Measurements from ENCODE around the gene HCRT.
"Not testable (repeated sequence)": the region's sequence is repeated elsewhere in the genome, so short reads cannot be mapped to it uniquely, and the experiment has no call there.

Gene HCRT

DNA sequence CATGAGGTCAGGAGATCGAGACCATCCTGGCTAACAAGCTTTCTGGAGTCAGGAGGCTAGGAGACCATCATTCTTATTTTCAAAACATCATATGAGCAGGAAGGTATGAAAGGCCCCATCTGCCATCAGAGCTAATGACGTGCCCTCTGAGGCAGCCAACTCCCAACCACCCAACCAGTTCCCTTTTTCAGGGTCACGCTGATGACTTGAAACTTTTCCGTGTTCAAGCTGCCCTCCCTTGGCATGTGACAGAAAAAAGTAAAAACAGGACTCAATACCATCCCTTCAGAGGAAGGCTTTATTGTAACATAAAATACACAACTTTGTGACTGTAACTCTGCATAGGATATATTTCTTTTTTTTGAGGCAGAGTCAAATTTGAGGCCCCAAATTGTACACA lies 13.6 kb upstream of the HCRT start:
- DNase-seq (ENCODE audit: low read depth in 2 of 3, low spot score in 2 of 3), result no peak

DNA sequence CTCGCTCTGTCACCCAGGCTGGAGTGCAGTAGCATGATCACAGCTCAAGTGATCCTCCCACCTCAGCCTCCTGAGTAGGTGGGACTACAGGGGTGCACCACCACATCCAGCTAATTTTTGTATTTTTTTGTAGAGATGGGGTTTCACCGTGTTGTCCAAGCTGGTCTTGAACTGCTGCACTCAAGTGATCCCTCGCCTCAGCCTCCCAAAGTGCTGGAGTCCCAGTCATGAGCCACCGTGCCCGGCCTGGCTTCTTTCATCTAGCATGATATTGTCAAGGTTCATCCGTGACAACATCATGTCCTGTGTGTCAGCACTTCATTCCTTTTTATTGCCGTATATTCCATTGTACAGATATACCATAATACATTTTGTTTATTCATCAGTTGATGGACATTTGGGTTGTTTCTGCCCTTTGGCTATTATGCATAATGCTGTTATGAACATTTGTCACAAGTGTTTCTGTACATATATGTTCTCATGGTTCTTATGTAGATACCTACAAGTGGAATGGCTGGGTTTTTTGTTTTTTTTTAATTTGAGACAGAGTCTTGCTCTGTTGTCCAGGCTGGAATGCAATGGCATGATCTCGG lies 12.4 kb upstream of the HCRT start:
- no peak for DNase-seq (ENCODE audit: low read depth in 2 of 3, low spot score in 2 of 3)

DNA sequence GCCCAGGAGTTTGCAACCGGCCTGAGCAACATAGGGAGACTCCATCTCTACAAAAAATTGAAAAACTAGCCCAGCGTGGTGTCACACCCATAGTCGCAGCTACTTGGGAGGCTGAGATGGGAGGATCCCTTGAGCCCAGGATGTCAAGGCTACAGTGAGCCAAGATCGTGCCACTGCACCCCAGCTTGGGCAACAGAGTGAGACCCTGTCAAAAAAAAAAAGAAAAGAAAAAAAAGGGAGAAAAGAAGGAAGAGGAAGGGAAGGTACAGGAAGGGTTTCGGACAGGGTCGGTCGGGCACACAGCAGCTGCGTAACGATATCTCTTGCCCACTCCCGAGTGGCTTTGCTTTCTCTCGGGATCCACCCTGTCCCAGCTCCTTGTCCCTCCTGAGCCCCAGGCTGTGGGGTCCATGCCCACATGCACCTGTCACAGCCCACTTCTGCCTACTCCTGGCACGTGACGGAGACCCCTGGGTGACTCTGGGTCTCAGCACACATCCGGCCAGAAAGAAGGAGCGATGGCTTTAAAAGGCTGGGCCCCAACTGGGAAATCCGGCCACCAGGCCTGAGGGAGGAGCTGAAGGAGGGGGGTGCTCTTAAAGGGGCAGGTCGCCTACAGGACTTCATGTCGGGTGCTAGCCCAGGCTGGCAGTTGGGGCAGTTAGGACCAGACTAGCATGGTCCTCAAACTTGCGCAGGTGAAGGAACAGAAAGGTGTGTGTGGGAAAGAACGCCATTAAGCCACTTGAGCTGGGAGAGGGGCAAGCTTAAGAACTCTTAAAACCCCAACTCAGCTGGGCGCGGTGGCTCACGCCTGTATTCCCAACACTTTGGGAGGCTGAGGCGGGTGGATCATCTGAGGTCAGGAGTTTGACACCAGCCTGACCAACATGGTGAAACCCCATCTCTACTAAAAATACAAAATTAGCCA lies 9.0 kb upstream of the HCRT start, which contains the start of gene GHDC:
TSS of gene GHDC (minus strand) at position 526 of the 931 bp plus-strand sequence. CDS start 913 bp downstream, outside the sequence.
- DNase-seq (ENCODE audit: low read depth in 2 of 3, low spot score in 2 of 3), result peak in 2 of 3 experiments; percentile 46 to 54

DNA sequence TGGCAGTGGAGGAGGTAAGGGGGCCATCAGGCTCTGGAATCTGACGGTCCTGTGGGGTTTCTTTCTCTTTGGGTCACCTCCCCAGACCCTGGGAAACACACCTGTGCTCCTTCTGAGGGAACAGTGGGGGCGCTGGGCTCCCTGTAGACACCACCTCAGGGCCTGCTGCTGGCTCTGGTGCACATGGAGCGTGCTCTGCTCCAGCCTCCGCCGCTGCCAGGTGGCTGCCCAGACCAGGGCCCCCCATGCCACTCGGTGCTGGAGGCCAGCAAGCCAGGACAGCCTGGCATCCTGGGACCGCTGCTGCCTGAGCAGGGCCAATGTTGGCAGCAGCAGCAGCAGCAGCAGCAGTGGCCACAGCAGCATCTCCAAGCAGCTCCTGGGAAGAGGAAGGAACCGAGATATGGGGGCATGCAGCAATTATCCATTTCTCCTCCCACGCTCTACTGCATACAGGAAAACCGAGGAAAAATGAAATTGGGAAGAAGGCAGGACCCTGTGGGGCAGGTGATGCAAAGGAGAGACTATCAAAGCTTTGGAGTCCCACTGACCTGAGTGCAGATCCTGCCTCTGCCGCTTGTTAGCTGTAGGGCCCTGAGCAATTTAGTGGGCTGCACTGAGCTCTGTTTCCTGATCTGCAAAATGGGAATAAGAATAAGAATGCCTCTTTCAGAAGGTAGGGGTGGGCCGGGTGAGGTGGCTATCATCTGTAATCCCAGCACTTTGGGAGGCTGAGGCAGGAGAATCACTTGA lies 8.1 kb upstream of the HCRT start:
- DNase-seq (ENCODE audit: low read depth in 2 of 3, low spot score in 2 of 3), result no peak

DNA sequence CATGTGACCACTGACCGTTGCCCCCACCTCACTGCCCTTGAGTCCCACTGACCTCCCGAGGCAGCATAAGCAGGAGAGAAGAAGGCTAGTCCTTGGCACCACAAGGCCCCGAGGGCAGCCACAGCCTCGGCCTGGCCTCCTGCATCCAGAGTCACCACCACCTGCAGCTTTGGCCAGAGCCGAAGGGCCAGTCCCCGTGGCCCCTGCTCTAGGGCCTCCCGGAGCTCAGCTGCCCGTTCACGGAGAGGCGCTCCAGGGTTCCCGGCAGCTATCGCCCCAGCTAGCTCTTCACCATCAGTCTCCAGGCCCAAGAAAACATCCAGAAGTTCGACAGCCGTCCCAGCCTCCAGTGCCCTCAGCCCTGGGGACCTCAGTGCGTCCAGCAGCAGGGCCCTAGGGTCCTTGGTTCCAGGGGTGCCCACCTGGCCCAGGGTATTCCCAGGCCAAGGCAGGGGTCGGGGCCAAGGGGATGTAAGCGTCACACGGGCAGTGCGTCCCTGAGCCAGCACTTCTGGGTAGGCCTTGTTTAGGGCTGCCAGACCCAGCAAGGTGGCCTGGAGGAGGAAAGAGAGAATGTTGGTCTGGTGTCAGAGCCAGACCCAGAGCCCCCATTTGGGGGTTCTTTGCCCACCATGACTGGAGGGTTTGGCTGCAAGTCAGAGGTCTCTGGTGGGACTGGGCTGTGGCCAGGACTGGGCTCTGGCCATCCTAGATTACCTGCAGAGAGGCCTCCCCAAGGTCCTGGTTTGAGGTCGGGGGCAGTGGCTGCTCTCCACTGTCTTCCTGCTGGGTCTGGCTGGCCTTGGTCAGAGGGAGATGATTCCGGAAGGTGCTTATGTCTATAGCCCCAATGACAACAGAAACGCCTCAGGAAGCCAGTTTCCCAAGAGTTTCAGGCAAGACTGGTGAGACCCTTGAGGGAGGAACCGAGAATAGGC lies 7.2 kb upstream of the HCRT start:
- DNase-seq (ENCODE audit: low read depth in 2 of 3, low spot score in 2 of 3), result no peak

DNA sequence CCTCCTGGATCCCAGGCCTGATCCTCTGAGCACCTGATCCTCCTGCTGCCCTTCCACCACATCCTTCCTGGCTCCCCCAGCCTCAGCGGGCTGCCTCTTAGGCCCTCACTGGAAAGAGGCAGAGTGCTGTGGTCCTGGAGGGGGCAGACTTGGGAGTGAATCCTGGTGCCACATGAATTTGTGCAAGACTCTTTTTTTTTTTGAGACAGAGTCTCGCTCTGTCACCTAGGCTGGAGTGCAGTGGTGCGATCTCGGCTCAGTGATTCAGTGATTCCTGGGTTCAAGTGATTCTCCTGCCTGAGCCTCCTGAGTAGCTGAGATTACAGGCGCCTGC lies 6.0 kb upstream of the HCRT start:
- no peak for DNase-seq (ENCODE audit: low read depth in 2 of 3, low spot score in 2 of 3)

DNA sequence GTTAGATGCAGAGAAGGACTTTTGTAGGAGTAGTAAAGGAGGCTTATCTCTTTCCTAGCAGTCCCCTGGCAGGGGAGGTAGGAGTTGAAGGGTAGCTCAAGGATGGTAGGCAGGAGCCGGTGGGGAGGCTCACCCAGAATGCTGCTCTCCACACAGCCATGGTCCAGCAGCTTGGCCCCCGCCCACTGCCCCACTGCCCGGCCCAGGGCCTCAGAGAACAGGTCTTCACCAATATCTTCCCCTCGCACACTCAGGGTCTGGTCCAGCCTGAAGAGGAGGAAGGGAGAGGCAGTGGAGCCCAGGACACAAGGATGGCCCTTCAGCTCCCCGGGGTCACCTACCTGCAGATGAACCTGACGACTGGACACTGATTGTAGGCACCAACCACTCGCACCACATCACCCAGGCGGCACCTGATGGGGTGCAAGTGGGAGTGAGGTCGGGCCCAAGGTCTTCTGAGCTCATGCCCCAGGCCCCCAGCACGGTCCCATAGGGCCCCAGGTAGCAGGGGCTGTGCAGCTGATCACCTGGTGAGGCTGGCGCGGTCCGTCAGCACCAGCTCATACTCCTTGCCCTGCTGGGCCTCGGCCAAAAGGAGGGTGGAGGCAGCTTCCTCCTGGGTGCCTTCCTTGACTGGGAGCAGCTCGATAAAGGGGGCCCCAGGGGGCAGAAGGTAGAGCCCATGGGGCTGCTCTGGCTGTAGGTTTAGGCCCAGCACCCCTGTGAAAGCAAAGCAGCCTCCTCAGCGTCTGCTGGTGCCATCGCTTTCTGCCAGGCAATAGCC lies 5.4 kb upstream of the HCRT start:
- DNase-seq (ENCODE audit: low read depth in 2 of 3, low spot score in 2 of 3), result no peak

DNA sequence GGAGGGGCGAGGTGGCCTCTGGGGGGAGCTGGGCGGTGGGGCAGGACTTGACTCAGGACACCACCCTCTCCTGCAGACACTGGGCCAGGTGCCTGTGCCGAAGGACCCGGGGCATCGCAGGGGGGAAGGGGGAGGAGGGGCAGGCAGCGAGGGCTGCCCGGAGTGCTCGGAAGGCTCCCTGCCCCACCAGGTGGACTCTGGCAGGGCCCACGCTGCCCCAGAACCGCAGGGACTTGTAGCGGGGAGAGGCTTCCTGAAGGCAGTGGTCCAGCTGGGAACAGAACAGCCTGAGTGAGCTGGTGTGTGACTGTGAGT lies 4.4 kb upstream of the HCRT start:
- no peak for DNase-seq (ENCODE audit: low read depth in 2 of 3, low spot score in 2 of 3)

DNA sequence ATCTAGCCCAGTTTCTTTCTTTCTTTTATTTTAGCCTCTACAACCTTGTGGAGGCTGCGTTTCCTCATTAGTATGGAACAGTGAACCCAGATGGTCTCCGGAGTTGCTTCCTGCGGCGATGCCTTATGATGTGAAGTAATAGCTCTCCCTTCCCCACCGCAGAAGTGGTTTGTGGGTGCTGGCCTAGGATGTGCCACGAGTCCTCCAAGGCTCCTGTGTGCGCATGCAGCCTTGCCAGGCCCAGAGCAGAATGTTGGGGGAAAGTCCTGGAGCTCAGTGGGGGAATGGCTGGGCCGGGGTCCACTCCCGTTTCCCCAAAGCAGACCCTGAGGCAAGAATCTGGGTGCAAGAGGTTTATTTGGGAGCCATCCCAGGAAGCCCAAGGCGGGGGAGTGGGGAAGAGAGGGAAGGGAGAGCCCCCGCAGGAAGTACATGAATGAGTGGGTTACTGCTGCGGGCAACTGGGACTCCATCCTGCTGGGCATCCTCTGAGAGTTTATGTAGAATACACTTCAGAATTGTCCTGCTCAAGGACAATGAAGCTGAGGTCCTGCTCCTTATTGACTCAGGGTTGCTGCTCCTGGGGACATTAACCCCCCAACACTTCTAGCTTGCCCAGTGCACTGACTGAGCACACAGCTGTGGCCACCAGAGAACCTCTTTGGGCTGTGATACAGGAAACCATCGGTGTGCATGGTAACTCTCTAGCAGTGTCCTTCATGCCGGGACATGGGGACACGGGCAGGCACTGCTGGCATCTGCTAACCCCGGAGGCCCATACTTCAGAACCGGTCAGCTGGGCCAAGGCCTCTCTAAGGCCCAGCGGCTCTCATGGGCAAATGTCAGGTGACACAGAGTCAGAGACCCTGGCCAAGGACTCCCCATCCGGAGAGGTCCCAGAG lies 3.7 kb upstream of the HCRT start:
- DNase-seq (ENCODE audit: low read depth in 2 of 3, low spot score in 2 of 3), result no peak

DNA sequence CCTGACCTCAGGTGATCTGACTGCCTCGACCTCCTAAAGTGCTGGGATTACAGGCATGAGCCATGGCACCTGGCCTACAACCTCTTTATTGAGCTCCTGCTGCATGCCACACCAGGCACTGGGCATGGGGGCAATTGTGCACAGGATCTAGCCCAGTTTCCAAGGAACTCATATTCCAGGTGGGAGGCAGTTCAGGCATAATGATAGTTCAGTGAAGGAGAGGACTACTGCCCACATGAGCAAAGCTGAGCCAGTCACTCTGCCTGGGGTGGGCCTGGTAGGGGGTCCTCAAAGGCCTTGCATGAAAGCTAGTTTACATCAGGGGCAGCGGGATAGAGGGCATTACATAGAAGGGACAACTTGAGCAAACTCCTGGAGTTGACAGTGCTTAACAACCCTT lies 2.6 kb upstream of the HCRT start:
- no peak for DNase-seq (ENCODE audit: low read depth in 2 of 3, low spot score in 2 of 3)

DNA sequence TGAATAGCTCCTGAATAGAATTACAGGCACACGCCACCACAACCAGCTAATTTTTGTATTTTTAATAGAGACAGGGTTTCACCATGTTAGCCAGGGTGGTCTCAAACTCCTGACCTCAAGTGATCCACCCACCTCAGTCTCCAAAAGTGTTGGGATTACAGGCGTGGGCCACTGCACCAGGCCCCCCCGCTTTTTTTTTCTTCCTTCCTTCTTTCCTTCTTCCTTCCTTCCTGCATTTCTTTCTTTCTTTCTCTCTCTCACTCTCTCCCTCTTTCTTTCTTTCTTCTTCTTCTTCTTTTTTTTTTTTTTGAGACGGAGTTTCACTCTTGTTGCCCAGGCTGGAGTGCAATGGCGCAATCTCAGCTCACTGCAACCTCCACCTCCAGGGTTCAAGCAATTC lies 939 bp upstream of the HCRT start:
- DNase-seq (ENCODE audit: low read depth in 2 of 3, low spot score in 2 of 3), result not testable (repeated sequence)

DNA sequence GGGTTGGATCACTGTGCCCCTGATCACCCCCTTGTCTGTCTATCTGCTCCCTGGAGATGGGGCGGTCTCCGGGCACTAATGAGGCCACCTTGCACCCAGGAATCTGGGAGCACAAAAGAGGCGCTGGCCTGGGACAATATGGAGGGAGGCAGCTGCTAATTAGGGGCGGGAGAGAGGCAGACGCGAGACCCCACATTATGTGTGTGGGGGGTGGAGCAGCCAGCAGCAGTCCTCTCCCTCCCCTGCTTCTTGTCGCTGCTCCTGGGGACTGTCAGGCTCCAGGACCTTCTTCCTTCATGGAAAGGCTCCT lies 324 bp upstream of the HCRT start:
- DNase-seq (ENCODE audit: low read depth in 2 of 3, low spot score in 2 of 3), result no peak

DNA sequence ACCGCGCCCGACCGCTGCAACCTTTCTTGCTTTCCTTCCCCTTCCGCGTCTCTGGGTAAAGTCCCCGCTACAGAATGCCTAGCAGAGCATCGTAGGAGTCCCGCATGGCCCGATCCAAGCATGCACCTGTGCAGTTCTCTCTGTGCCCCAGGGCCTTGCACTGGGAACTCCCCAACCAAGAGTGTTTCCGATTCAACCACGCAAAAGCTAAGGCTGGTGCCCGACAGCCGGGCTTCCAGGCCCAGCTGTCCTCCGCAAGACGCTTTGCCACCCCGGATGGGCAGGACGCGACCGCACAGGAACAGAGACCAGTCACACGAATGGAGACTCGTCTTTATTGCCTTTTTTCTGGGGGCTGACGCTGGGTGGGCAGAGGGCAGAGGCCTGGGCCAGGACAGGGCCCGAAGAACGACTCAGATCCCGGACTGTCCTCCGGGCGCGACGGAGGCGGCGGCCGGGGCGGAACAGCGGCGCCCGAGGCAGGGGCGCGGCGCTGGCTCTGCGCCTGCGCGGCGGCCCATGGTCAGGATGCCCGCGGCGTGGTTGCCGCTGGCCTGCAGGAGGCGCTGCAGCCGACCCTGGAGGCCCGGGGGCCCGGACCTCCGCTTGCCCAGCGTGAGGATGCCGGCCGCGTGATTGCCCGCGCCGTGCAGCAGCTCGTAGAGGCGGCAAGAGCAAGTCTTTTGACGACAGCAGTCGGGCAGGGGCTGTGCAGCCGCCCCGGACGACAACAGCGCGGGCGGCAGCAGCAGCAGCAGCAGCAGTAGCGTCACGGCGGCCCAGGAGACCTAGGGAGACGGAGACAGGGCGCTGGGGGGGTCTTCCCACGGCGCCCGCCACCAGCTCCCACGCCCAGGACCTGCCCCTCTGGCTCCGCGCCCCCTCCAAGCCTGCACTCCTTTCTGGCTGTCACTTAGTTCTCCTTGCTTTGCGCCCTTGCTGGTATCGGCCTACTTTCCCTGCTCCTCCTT lies 1.2 kb downstream of the HCRT start:
- peak; percentile 58 to 66 (median 61) for DNase-seq (ENCODE audit: low read depth in 2 of 3, low spot score in 2 of 3)

DNA sequence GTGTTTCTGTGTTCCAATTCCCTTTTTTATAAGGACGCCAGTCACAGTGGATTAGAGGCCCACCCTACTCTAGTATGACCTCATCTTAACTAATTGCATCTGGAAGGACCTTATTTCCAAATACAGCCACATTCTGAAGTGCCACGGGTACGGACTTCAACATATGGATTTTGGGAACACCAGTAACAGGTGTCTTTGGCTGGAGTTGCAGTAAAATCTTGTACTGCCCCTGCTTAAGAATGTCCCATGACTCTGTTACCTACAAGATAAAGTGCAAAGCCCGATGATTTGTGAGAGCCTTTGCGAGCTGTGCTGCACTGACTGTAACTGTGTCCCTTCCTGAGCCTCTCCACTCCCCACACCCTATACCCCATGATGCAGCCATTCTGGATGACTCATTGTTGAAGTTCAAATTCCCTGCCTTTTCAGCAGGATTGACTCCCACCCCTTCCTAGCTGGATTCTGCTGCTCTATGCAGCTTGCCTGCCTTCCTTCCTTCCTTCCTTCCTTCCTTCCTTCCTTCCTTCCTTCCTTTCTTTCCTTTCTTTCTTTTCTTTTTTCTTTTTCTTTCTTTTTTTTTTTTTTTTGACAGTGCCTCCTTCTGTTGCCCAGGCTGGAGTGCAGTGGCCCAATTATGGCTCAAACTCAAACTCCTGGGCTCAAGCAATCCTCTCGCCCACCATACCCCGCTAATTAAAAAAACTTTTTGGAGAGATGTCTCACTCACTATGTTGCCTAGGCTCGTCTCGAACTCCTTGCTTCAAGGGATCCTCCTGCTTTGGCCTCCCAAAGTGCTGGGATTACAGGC lies 2.1 kb downstream of the HCRT start:
- DNase-seq (ENCODE audit: low read depth in 2 of 3, low spot score in 2 of 3), result no peak

DNA sequence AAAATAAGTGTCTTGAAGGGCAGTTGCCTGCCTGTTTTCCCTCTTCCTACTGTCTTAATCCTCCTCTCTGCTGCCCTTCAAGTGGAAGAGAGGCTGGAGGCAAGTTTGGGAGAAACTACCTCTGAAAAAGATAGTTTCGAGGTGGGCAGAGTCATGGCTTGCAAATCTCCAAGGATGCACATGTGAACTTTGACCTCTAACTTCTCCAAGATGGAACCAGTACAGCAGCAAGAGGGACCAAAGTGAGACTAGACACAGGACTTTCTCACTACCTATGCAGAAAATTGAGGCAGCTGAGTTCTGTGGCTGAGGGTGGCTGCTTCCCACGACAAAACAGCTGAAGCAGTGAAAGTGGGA lies 3.4 kb downstream of the HCRT start:
- no peak for DNase-seq (ENCODE audit: low read depth in 2 of 3, low spot score in 2 of 3)

DNA sequence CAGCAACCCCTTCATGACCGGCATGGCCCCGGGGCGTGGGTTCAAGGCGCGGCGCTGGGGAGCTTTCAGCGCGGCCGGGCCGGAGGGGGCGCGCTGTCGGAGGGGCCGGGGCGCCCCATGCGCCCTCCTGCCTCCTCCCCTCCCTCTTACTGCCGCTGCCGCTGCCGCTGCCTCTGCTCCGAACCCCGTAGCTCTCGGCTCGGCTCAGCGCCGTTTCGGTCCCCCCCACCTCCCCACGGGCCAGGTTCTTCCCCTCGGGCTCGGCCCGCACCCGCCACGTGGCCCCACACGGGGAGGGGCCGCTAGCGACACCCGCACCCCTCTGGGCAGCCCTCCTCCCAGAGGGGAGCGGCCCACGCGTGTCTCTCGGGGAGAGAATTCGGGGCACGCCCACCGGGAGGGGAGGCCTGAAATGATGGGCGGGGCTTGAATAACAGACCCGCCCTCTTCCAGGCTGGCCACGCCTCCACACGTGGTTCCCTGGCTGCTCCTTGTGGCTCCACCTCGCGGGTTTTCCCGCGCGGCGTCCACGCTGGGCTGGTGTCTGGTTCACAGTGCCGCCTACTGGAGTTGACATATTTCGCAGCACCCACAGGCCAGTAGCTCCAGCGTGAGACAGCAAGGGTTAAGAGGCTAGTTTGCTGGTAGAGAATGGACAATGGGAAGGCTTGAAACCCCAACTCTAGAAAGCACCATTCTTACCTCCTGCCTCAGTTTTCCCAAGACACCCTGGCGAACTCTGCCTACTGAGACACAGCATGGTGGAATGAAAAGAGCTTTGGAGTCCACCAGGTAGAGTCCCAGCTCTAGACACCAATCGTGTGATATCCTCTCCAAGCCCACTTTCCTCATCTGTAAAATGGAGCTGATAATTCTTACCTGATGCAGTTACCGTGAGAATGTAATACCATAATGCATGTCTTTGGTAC lies 4.1 kb downstream of the HCRT start, which contains the start of gene KCNH4:
TSS of gene KCNH4 (minus strand) at position 221 of the 929 bp plus-strand sequence. CDS start at position 24, 197 bp downstream.
- DNase-seq (ENCODE audit: low read depth in 2 of 3, low spot score in 2 of 3), result peak; percentile 72 to 92 (median 81)
